Gastroesophageal sphincter (tissue), 4 donors: ENCODE measurements around the gene TBATA. TPM values are rescaled to one million over a fixed set of nuclear protein-coding genes. Genes with fewer than 3 reads are reported as not detected.

ENCODE experiments used
- ATAC-seq: fragments of 150-250 bp; one replicate; pipeline ENCODE4 v1.9.1; 2016; ENCODE audit warnings: mild to moderate bottlenecking, moderate library complexity
- H3K27ac ChIP-seq, 4 donors: fragments of 200-600 bp; sonication (generic) in 3 of 4; 1 replicate in 3 of 4; 2 replicates in 1 of 4; pipeline ENCODE4 v1.5.1; 2016 to 2019
- H3K27me3 ChIP-seq: fragments of 200-600 bp; sonication (generic); one replicate; pipeline ENCODE4 v1.5.1; 2019
- H3K36me3 ChIP-seq, 2 donors: fragments of 200-600 bp; sonication (generic); one replicate each; pipeline ENCODE4 v1.5.1; 2019; ENCODE audit warnings: control low read depth in 1 of 2
- H3K4me1 ChIP-seq, 3 donors: fragments of 200-600 bp; sonication (generic); 1 replicate in 2 of 3; 2 replicates in 1 of 3; pipeline ENCODE4 v1.5.1; 2016 to 2019; ENCODE audit warnings: control low read depth in 2 of 3
- H3K4me3 ChIP-seq, 2 donors: fragments of 200-600 bp; sonication (generic); one replicate each; pipeline ENCODE4 v1.5.1; 2019; ENCODE audit warnings: mild to moderate bottlenecking in 1 of 2, moderate library complexity in 1 of 2
- H3K9me3 ChIP-seq, 3 donors: fragments of 200-600 bp; sonication (generic); one replicate each; pipeline ENCODE4 v1.5.1; 2017 to 2019; ENCODE audit warnings: control low read depth in 2 of 3
- CTCF ChIP-seq, 4 experiments: fragments of 200-600 bp in 2 of 4; fragments of 450-650 bp in 2 of 4; sonication (generic) in 1 of 4; IDR thresholded peaks; one replicate each; pipeline ENCODE4 v1.5.1; 2017 to 2019; ENCODE audit warnings: antibody characterized with exemption in 4 of 4, mild to moderate bottlenecking in 2 of 4, moderate library complexity in 2 of 4
- EP300 ChIP-seq: sonication (generic); formaldehyde crosslinking; IDR thresholded peaks from one replicate; pipeline ENCODE4 v1.6.1; 2017; ENCODE audit warnings: antibody characterized with exemption, mild to moderate bottlenecking
- POLR2A ChIP-seq, 2 donors: fragments of 450-650 bp; IDR thresholded peaks; one replicate each; pipeline ENCODE4 v1.6.1; 2017; ENCODE audit warnings: antibody characterized with exemption in 2 of 2, mild to moderate bottlenecking in 2 of 2, moderate library complexity in 1 of 2
- POLR2AphosphoS5 ChIP-seq: sonication (generic); formaldehyde crosslinking; IDR thresholded peaks from one replicate; pipeline ENCODE4 v1.6.1; 2017; ENCODE audit warnings: antibody characterized with exemption
- WGBS, 2 donors: methylation state at CpG; one replicate each; pipeline ENCODE4 v1.1.5; 2018; ENCODE audit warnings: low coverage in 1 of 2; 5-methylcytosine and 5-hydroxymethylcytosine counted together
- total RNA-seq, 4 donors: library from RNA; depleted of rRNA; stranded (reverse); fragments of >200 nt; gene quantifications; one replicate each; pipeline ENCODE4 v1.1.0, GENCODE V29; 2016

The TBATA gene
- total RNA-seq, 4 donors from 2014 or later: not detected

GRCh38 chr10:70736525-70736924, 48.7 kb downstream of the TBATA start:
- ATAC-seq: no peak
- TF ChIP-seq POLR2AphosphoS5: no peak
- TF ChIP-seq CTCF (IDR thresholded peaks at IDR 0.05): no peak
- no peaks in the 10 kb centered on the region for H3K27me3 ChIP-seq
- no CpG with 5 or more reads among the region's 3 CpGs for WGBS, 2 donors
- H3K27ac ChIP-seq: no peak overlapping the region
- H3K4me1 ChIP-seq: no peaks in the 10 kb centered on the region
- no peaks in the 10 kb centered on the region for H3K36me3 ChIP-seq
- no peaks in the 10 kb centered on the region for H3K9me3 ChIP-seq
- no peak overlapping the region for H3K4me3 ChIP-seq

GRCh38 chr10:70735161-70735560, 50.0 kb downstream of the TBATA start:
- H3K27me3 ChIP-seq: no peaks in the 10 kb centered on the region
- no peak for ATAC-seq
- WGBS, 2 donors: 100% methylated on average over 1 of the region's 3 CpGs; no CpG with 5 or more reads in 1 of the 2 donors
- H3K4me3 ChIP-seq: no peak overlapping the region
- no peak overlapping the region for H3K27ac ChIP-seq
- no peak for TF ChIP-seq EP300
- no peak for TF ChIP-seq CTCF (IDR thresholded peaks at IDR 0.05)
- TF ChIP-seq POLR2AphosphoS5: no peak
- TF ChIP-seq POLR2A (IDR thresholded peaks at IDR 0.05): no peak
- H3K9me3 ChIP-seq: no peaks in the 10 kb centered on the region
- peaks cover 0 to 1% (median 0%) of the 10 kb centered on the region in 3 donors for H3K4me1 ChIP-seq
- no peaks in the 10 kb centered on the region for H3K36me3 ChIP-seq

GRCh38 chr10:70733051-70733450, 52.1 kb downstream of the TBATA start:
- H3K27ac ChIP-seq: no peak overlapping the region
- 83 to 100% methylated on average over 1 of the region's 1 CpG for WGBS, 2 donors
- H3K27me3 ChIP-seq: no peaks in the 10 kb centered on the region
- H3K4me1 ChIP-seq: peaks cover 0 to 6% (median 0%) of the 10 kb centered on the region in 3 donors
- no peak overlapping the region for H3K4me3 ChIP-seq
- TF ChIP-seq CTCF (IDR thresholded peaks at IDR 0.05) (no peak), POLR2AphosphoS5 (no peak), EP300 (no peak), POLR2A (IDR thresholded peaks at IDR 0.05) (no peak)
- H3K36me3 ChIP-seq: no peaks in the 10 kb centered on the region
- no peak for ATAC-seq
- no peaks in the 10 kb centered on the region for H3K9me3 ChIP-seq

GRCh38 chr10:70732569-70732968, 52.6 kb downstream of the TBATA start:
- WGBS, 2 donors: 60 to 83% methylated on average over 1 to 2 of the region's 4 CpGs
- no peaks in the 10 kb centered on the region for H3K27me3 ChIP-seq
- H3K27ac ChIP-seq: no peak overlapping the region
- no peak for ATAC-seq
- peaks cover 0 to 6% (median 0%) of the 10 kb centered on the region in 3 donors for H3K4me1 ChIP-seq
- no peaks in the 10 kb centered on the region for H3K36me3 ChIP-seq
- H3K9me3 ChIP-seq: no peaks in the 10 kb centered on the region
- TF ChIP-seq EP300: no peak
- TF ChIP-seq CTCF (IDR thresholded peaks at IDR 0.05): no peak
- TF ChIP-seq POLR2A (IDR thresholded peaks at IDR 0.05): no peak
- no peak for TF ChIP-seq POLR2AphosphoS5
- H3K4me3 ChIP-seq: no peak overlapping the region

GRCh38 chr10:70730955-70731354, 54.2 kb downstream of the TBATA start:
- 72% methylated on average over 2 of the region's 2 CpGs; no CpG with 5 or more reads in 1 of the 2 donors for WGBS, 2 donors
- no peak for ATAC-seq
- TF ChIP-seq CTCF (IDR thresholded peaks at IDR 0.05): no peak
- no peak for TF ChIP-seq POLR2A (IDR thresholded peaks at IDR 0.05)
- TF ChIP-seq POLR2AphosphoS5: no peak
- no peak for TF ChIP-seq EP300

More at GRCh38 chr10:70730955-70731354, 54.2 kb downstream of the TBATA start:
- Histone ChIP-seq H3K4me3 (no peak overlapping the region), H3K36me3 (no peaks in the 10 kb centered on the region), H3K27me3 (no peaks in the 10 kb centered on the region), H3K4me1 (peaks cover 0 to 6% (median 0%) of the 10 kb centered on the region in 3 donors), H3K27ac (no peak overlapping the region), H3K9me3 (no peaks in the 10 kb centered on the region)
